Measurements from ENCODE around the gene HSD17B1. TPM values are rescaled to one million over a fixed set of nuclear protein-coding genes. Genes with fewer than 3 reads are reported as not detected.

HSD17B1 gene
- total RNA-seq, 1 experiment from 2014 or later: 18.1 TPM

DNA sequence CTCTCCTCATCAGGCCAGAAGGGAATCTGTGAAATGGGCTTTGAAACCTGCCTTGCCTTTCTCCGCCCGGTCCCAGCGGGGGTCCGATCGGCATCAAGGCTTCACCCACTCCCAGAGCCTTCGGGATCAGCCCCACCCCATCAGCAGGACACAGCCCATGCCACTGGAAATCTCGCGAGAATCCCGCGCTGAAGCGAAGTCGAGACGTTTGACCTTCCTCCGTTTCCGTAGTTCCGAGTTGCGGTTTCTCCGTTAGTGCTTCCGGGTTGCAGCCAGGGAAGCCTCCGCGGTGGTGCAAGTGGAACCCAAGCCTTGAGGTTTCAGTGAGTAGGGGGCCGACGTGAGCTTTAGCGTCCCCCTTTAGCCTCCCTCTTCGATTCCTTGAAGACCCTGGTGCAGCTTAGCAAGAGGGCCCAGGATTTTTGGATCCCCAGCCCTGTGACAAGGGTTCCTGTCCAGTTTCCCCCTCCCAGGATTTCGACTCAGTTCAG lies 9.2 kb downstream of the HSD17B1 start, which contains the start of gene COASY:
TSS of gene COASY (plus strand) at position 252 of the 491 bp plus-strand sequence. CDS start 475 bp downstream, outside the sequence.
- TF ChIP-seq CTCF (IDR thresholded peaks at IDR 0.05; ENCODE audit: unreplicated experiment): no peak
- no peaks in the 10 kb centered on the region for H3K27me3 Mint-ChIP-seq (ENCODE audit: insufficient read depth, unreplicated experiment)
- intact Hi-C loops (cut with micrococcal nuclease): no loop called here
- H3K9me3 Mint-ChIP-seq (ENCODE audit: unreplicated experiment): no peaks in the 10 kb centered on the region
- peak; percentile 97 for DNase-seq (ENCODE audit: unreplicated experiment)
- CTCF ChIA-PET: no interaction called here
- no TSS peak for BruUV-seq (replicated peaks)
- peaks cover 19% of the 10 kb centered on the region for H3K4me1 Mint-ChIP-seq (ENCODE audit: insufficient read depth, unreplicated experiment)
- peak within 1 kb of the TSS; percentile 96 for H3K27ac Mint-ChIP-seq (ENCODE audit: low read depth, unreplicated experiment)
- POLR2A ChIA-PET: interaction anchor here (1.4 to 2.5 kb wide), 4 partner anchors 15 to 114 kb away, joined by 3 to 22 read pairs (median 14); partner anchors contain the start of genes NAGLU, PLEKHH3 and PSMC3IP
- H3K36me3 Mint-ChIP-seq (ENCODE audit: insufficient read depth, unreplicated experiment): peaks cover 23% of the 10 kb centered on the region
- peak within 1 kb of the TSS; percentile 94 for H3K4me3 Mint-ChIP-seq (ENCODE audit: unreplicated experiment)

- intact Hi-C loops (cut with micrococcal nuclease): no loop called here
- TSS peak; percentile 47 for BruUV-seq (replicated peaks)
- Mint-ChIP-seq H3K4me1 (ENCODE audit: insufficient read depth, unreplicated experiment) (peaks cover 20% of the 10 kb centered on the region), H3K27me3 (ENCODE audit: insufficient read depth, unreplicated experiment) (no peaks in the 10 kb centered on the region), H3K4me3 (ENCODE audit: unreplicated experiment) (peak overlapping the region; percentile 94), H3K36me3 (ENCODE audit: insufficient read depth, unreplicated experiment) (peaks cover 19% of the 10 kb centered on the region), H3K9me3 (ENCODE audit: unreplicated experiment) (no peaks in the 10 kb centered on the region), H3K27ac (ENCODE audit: low read depth, unreplicated experiment) (peak overlapping the region; percentile 96)
- CTCF ChIA-PET: interaction anchor here (0.6 to 1.3 kb wide), 3 partner anchors 16 to 729 kb away, joined by 3 to 4 read pairs (median 4); no protein-coding TSS in a partner anchor
- no peak for TF ChIP-seq CTCF (IDR thresholded peaks at IDR 0.05; ENCODE audit: unreplicated experiment)
- POLR2A ChIA-PET: interaction anchor here (0.7 to 2.5 kb wide), 13 partner anchors 8 to 882 kb away, joined by 3 to 22 read pairs (median 4); partner anchors contain the start of genes CAVIN1, NAGLU, PLEKHH3 and PSMC3IP
- peak; percentile 30 for DNase-seq (ENCODE audit: unreplicated experiment)
These were observed 9.8 kb downstream of the HSD17B1 start for GRCh38 chr17:42562388-42563142.

- Mint-ChIP-seq H3K9me3 (ENCODE audit: unreplicated experiment) (no peaks in the 10 kb centered on the region), H3K4me1 (ENCODE audit: insufficient read depth, unreplicated experiment) (peaks cover 24% of the 10 kb centered on the region), H3K36me3 (ENCODE audit: insufficient read depth, unreplicated experiment) (peaks cover 19% of the 10 kb centered on the region), H3K4me3 (ENCODE audit: unreplicated experiment) (peak overlapping the region; percentile 94), H3K27me3 (ENCODE audit: insufficient read depth, unreplicated experiment) (no peaks in the 10 kb centered on the region), H3K27ac (ENCODE audit: low read depth, unreplicated experiment) (peak overlapping the region; percentile 96)
- TF ChIP-seq CTCF (IDR thresholded peaks at IDR 0.05; ENCODE audit: unreplicated experiment): no peak
- intact Hi-C loops (cut with micrococcal nuclease): no loop called here
- DNase-seq (ENCODE audit: unreplicated experiment): no peak
- ChIA-PET CTCF (interaction anchor here (0.6 to 1.3 kb wide), 5 partner anchors 15 to 730 kb away, joined by 3 to 4 read pairs (median 4); no protein-coding TSS in a partner anchor), POLR2A (interaction anchor here (0.6 to 2.5 kb wide), 13 partner anchors 9 to 881 kb away, joined by 3 to 22 read pairs (median 4); partner anchors contain the start of genes CAVIN1, NAGLU, PLEKHH3 and PSMC3IP)
- no TSS peak for BruUV-seq (replicated peaks)
These were observed 10.4 kb downstream of the HSD17B1 start for GRCh38 chr17:42563143-42563509.

GRCh38 chr17:42563543-42563942 lies 10.8 kb downstream of the HSD17B1 start:
- peak; percentile 85 for DNase-seq (ENCODE audit: unreplicated experiment)

More at GRCh38 chr17:42563543-42563942, 10.8 kb downstream of the HSD17B1 start:
- CTCF ChIA-PET: interaction anchor here (0.6 to 1.3 kb wide), 5 partner anchors 16 to 446 kb away, joined by 3 to 5 read pairs (median 4); no protein-coding TSS in a partner anchor
- Mint-ChIP-seq H3K27ac (ENCODE audit: low read depth, unreplicated experiment) (no peak overlapping the region), H3K27me3 (ENCODE audit: insufficient read depth, unreplicated experiment) (no peaks in the 10 kb centered on the region), H3K36me3 (ENCODE audit: insufficient read depth, unreplicated experiment) (peaks cover 19% of the 10 kb centered on the region), H3K9me3 (ENCODE audit: unreplicated experiment) (no peaks in the 10 kb centered on the region), H3K4me3 (ENCODE audit: unreplicated experiment) (peak overlapping the region; percentile 94), H3K4me1 (ENCODE audit: insufficient read depth, unreplicated experiment) (peaks cover 24% of the 10 kb centered on the region)
- BruUV-seq (replicated peaks): no TSS peak
- POLR2A ChIA-PET: interaction anchor here (0.6 to 2.5 kb wide), 13 partner anchors 9 to 881 kb away, joined by 3 to 22 read pairs (median 4); partner anchors contain the start of genes CAVIN1, NAGLU, PLEKHH3 and PSMC3IP
- intact Hi-C loops (cut with micrococcal nuclease): no loop called here
- no peak for TF ChIP-seq CTCF (IDR thresholded peaks at IDR 0.05; ENCODE audit: unreplicated experiment)

Measured in MCF 10A (cell line).